Stimulated activated CD4-positive, alpha-beta T cell treated with anti-CD3 and anti-CD28 coated beads, TNF-alpha, amount 100 ng/mL, for 4 hours (primary cell): Measurements from ENCODE around the gene SPHK1.

Experiments
- DNase-seq, 3 experiments: peaks; one replicate each; pipeline ENCODE4 v3.0.0-alpha.2; 2020; ENCODE audit warnings: low read depth in 3 of 3

Gene SPHK1

DNA sequence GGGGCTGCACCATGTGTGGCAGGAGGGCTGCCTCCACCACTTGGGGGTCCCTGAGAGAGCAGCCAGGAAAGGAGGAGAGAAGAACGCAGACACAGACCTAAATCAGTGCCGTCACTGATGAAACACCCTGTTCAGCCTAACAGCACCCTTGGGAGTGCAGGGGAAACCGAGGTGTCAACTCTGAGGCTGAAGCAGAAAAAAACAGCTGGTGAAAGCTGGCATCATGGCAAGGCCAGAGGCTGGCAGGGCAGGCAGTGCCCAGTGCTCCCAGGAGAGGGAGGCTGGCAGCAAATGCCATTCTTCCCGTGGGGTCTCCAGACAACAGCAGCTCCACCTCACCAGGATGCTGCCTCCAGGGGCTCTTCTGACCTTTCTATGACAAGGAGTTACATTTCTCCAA lies 23.1 kb downstream of the SPHK1 start:
- no peak for DNase-seq

DNA sequence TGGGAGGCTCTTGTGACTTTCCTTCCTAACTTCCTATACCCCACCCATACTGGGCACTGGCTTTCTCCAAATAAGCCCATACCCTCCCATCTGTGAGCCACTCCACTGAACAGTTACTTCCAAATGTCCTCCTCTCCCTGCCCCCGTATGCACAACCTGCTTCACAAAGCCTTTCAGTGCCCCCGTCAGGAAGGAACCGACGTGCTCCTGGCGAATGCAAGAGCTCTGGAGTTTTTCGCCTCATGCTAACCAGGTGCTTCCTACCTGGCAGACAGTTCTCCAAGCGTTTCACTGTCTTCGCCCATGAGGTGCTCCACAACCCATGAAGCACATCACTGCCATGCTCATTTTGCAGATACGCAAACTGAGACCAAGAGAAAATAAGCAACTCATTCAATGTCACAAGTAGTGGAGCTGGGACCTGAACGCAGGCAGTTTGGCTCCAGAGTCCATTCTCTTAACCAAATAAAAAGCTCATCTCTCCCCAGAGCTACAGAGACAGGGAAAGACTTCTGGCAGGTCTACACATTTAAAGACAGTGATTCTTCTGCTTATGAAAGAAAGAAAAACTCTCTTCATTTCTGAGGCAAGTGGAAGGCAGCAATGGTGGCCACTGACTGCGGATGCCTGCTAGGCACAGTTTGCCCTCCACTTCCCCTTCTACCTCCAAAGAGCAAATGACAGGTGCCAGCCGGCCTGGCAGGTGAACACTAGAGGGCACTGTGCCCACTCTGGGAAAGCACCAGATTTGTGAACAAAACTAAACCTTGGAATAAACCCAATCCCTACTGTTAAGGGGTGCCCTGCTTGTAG lies 23.8 kb downstream of the SPHK1 start:
- DNase-seq = peak; percentile 34 to 48 (median 44)

DNA sequence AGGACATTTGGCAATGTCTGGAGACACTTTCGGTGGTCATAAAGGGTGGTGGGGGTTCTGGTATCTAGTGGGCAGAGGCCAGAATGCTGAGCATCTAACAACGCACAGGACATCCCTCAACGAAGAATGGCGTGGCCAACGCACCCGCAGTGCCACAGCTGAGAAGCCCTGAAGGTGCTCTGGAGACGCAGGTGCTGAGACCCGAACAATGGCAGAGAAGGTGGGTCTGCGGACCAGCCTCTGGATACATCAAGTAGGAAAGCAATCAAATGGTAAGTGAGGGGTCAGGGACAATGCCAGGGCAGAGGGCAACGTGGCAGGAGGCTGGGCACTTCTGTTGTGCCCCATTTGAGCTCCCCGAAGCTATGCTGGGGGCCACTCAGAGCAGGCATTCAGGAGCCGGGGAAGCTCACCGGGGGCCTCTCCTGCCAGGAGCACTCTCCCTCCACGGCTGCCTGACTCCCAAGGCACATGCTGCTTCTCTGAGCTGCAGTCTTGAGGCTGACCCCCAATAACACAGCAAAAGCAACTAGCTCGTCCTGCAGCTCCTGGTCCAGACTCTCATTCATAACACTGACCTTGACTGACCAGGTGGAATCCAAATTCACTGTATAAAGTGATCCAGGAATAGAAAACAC lies 26.0 kb downstream of the SPHK1 start:
- DNase-seq = no peak

DNA sequence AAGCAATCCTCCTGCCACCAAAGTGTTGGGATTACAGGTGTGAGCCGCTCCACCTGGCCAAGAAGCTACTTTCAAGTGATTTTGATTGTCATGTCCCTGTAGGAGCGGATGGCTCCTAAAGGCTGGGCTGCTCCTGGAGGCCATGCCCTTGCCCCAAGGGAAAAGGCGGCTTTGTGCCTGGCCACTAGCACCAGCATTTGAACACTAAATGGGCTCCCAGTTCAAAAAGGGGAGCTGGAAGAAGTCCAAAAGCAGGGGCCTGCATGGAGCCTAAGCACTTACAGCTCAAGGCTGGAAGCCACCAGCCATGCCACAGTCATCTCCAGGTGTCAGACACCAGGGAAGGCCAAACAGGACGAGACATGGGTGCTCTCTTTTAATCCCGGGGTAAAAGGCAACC lies 26.8 kb downstream of the SPHK1 start:
- DNase-seq = no peak

DNA sequence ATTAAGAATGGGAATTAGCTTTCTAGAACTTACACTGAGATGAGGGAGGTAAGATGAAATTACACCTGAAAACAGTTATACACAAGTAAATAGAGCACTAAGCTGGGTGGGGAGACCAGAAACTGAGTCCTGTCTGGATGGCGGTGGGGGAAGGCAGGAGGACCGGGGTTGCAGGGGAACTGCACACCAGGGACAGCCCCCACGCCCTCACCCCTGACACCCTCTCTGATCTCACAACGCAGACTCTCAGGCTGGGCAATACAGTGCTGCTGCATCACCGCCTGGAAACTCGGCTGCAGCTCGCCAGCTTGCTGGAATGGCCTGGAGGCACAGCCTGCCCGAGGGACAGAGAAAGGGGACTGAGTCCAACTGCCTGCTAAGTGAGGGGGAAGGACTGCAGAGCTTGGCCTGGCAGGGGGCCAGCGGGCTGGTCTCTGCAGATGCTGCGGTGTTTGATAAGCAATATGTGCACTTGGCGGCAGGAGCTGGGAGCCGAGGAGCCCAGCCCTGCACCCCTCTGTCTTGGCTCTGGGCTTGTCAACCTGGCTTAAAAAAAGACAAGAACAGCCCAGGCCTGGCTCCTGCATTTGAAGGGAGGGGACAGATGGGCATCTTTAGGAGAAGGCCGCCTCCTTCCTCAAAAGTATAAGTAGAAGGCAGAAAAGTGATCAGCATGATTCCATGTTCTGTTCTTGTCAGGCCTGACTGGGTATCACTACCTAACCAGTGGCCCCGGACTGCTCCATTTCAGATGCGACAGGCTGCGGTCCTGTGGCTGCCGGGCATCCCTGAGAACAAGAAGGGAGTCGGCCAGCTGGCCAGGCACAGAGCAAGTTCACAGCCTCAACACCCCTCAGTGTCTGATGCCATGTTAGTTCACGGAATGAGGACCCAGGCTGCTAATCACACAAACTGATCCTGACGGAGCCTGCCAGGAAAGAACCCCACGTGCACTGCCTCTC lies 30.2 kb downstream of the SPHK1 start:
- no peak for DNase-seq

DNA sequence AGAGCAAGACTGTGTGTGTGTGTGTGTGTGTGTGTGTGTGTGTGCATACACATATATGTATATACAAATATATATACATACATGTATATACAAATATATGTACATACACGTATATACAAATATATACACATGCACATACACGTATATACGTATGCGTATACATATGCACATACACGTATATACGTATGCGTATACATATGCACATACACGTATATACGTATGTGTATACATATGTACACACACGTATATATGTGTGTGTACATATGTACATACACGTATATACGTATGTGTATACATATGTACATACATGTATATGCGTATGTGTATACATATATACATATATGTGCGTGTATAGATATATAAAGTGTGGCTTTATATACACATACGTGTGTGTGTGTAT lies 31.4 kb downstream of the SPHK1 start:
- no peak for DNase-seq

DNA sequence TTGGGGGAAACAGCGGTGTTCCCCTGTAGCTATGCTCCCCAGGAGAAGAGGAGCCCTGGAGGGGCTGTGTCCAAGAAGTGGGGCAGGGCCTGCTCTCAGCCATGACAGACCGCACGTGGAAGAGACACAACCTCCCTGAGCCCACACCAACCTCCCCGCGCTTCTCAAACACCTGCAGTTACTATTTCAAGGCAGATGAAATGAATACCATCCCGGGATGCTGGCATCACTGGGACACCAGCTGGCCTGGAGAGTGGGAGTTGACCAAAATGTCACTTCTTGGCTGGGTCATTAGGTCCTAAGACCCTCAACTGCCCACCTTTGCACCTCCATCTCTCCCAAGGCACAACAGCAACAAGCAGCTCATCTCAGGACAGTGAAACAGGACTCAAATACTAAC lies 32.0 kb downstream of the SPHK1 start:
- DNase-seq = no peak

DNA sequence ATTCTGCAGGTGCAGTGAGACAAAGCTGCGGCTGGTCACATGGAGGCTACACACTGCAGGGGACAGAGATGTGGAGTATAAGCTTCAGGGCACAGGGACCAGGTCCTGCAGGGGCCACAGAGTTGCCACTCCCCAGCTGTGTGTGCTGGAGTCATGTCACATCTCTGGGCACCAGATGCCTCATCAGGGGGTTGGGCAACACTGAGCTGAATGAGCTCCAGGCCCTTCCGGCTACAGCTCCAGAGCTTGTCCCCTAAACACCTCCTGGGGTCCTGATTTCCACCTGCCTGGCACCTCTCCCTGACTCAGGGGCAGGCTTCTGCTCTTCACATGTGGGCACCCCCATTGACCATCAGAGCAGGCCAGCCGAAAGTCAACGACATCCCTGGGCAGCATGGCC lies 32.5 kb downstream of the SPHK1 start:
- no peak for DNase-seq

DNA sequence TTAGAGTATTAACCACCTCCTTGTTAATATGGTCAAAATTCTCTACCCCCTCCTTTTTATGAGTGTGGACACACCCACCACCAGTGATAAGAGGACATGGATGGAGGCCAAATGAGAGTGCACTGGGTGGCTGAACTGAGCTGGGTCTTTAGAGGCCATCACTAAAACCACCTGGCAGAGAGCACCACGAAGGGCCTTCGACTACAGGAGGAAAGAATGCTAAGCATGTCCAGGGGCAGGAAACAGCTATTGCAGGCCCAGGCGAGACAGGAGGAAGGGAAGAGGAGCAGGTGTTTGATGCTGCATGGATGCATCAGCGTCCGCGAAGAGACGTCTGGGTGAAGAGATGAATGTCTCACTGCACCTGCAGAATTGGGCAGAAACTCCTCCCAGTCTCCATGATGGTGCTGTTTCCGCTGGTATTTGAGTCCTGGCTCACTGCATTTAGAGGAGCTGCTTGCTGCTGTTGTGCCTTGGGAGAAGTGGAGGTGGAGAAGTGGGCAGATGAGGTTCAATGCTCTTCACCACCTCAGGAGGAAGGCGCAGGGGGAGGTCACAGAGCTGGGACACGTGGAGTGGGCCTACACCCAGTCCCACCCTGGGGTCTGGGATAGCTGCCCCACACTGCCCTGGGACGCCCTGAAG lies 33.2 kb downstream of the SPHK1 start:
- no peak for DNase-seq

DNA sequence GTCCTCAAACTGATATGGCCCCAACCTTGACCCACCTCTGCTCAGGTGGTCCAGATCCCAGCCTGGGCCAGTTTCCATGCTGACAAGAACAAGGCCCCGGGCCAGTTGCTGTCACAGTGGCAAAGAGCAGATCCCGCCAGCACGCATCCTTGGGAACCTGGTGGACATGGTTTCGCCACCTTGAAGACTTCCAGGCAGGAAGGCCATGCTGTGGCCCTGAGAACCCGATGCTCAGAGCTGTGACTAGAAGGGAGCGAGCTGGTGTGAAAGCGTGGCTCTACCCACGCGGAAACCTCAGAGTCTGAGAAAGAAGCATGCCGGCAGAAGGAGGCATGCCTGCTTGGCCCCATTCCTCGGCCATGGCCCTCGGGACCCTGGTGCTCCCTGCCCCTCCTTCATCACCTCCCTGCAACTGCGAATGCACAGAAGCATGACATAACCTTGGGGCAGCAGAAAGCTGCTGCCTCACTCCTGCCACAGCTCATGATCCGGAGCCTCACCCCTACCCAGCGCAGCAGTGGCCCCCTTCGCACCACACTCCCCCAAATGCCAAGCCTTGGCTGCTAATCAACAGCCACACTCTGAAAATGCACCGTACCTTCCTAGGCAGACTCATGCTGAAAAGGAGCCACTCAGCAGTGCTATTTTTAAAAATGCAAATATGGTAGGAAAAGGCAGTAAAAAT lies 35.3 kb downstream of the SPHK1 start:
- DNase-seq = no peak

DNA sequence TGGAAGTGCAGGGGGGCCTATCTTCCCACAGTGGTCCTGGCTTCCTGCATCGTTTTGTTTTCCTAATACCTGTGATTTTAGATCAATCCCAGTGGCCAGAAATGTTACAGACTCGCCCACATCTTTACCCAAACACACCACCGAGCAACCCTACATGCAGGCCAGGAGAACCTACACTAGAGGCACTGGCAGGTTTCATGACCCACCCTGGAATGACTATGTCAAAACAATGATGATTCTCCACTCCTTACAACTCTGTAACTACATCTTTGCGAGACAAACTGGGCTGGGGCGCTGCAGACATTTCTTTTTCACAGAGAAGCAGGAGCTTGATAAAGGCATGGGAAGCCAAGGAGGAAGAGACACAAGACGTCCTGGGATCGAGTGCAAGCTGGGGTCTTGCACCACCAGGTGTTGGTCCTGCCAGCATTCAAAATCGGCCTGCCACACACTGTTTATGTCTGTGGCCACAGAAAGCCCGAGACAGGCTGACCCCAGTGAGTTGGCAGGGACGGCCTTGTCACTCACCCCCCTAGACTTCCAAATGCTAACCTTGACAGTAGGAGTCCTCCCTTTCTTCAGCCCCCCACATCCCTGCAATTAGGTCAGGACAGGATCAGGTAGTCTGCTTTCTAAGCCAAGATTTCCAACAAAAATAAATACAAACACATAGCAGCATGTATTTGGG lies 36.1 kb downstream of the SPHK1 start:
- DNase-seq = no peak

DNA sequence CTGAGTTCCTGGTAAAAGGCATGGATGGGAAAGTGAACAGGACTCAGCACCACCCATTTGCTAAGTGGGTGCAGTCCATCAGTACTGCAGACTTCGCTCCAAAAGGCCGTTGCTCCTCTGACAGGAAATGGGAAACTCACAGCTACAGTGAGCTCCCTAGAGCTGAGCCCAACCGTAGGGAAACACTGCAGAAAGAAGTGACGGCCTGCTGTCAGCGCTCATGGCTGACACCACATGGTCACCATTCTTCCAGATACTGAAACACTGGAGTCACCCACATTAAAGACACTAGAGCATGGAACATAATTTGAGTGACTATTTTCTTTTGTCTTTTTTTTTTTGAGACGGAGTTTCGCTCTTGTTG lies 36.6 kb downstream of the SPHK1 start:
- DNase-seq = no peak

DNA sequence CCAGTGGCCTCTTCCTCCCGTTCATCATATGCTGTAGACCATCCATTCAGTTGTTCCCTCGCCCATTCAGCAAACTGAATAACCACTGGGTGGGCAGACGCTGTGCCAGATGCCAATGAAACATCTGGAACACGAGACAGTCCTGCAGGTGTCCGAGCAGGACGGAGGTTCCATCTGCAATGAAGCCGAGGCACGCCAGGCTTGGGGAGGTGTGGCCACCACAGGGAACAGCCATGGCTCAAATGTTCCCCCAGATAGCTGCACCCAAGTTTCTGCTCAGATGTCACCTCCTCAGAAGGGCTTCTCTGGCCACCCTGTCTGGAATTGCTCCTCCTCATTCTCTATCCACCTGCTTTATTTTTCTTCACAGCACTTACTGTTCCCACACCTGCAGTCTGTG lies 38.0 kb downstream of the SPHK1 start:
- DNase-seq = no peak

DNA sequence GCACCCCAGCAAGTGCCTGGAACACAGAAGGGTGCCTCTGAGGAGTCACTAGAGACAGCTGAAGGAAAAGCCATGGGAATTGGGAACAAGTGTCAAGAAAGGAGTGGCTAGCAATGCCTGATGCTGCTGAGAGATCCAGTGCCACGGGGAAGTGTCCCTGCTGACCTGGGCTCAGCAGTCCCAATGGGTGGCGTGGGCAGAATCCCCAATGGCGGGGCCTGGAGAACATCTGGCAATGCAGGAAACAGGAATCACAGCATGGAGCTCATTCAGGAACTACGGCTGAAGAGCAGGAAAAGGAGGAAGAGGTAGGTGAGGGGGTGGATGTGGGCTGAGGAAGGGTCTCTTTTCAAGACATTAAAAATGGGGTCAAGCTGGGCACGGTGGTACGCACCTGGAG lies 38.5 kb downstream of the SPHK1 start:
- no peak for DNase-seq

DNA sequence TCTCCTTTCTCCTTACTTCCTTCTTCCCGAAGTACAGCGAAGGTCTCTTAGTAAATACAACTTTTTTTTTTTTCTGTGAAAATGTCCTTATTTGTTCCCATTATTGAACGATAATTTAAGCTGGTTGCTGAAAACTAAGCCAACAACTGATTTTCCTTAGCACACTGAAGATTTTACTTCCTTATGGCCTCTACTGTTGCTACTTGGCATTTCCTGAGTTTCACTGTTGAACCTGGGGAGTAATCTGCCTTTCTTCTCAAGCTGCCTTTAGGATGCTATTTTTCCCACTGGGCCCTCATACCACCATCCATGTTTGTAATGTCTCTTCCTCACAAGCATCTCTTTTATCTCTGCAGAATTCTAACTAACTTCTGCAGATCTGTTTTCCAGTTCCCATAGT lies 42.4 kb downstream of the SPHK1 start:
- DNase-seq = no peak

DNA sequence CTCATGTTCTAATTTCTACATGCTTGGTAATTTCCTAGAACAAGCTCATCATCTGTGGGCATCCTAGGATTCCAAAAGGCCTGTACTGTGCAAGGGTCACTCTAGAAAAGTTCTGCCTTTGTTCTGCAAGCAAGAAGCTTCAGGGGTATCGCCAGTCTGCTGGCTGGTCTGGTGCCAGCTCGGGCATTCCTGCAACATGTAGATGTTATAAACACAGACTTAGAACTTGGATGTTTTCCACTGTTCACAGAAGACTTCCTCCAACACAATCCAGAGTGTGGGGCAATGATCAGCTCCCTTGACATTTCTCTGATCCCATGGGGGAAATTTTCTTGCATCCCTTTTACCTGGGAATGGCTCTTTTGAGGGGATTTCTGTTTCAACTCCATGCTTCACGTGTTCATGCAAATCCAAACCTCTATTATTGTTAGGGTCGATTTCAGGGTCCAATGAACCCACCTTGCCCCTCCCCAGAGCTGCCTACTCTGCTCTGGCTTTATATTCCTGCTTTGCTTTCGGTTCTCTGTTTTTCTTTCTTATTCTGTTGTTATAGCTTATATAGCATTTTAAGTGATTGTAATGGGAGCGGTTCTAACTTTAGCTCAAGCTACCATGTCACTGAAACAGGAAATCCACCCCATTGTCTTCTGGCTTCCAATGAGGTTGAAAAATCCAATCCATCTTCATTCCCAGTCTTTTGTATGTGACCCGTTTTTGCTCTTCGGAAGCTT lies 43.3 kb downstream of the SPHK1 start:
- DNase-seq = no peak

DNA sequence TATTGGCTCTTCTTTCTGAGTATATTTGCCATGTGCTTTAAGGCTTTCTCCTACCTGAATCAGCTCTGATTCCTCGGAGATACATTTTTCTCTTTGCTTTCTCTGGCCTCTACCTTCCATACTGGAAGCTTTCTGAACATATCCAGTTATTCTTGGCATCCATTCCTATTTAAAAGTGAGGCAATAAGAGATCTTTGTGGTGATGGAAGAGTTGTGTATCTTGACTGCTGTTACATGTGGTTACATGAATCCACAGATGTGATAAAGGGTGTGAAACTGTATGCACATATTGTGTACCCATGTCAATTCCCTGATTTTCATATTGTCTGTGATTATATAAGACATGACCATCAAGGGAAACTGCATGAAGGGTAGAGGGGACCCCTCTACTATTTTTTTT lies 44.1 kb downstream of the SPHK1 start:
- DNase-seq = no peak

DNA sequence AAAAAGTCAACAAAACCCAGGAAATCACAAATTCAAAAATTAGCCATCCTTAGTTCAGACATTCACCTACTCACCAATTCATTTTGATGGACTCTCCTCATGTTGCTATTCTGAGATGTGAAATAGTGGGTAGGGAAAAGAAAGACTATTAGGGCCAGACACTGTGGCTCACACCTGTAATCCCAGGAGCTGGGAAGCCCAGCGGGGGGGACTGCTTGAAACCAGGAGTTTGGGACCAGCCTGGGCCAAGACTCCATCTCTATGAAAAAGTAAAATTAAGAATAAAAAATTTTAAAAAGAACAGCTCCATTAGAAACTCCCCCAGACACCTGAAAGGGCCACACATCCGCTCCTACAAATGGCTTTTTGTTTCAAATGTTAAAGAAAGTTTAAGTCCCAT lies 47.1 kb downstream of the SPHK1 start:
- no peak for DNase-seq

DNA sequence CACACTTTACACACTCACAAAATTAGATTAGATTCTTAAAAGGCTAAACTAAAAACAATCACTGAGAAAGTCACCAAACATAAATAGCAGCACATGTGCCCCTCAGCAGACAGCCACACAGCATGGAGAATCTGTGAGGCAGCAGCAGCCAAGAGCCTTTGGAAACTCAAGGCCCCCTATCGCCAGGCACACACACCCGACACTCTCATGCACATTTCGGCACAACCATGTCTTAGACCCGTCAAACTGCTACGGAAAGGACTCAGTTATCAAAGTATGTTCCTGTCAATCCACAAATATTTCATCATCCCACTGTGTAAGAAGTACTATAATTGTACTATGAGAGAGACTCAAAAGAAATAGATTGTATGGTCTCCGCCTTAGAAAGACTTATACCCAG lies 47.6 kb downstream of the SPHK1 start:
- DNase-seq = no peak

DNA sequence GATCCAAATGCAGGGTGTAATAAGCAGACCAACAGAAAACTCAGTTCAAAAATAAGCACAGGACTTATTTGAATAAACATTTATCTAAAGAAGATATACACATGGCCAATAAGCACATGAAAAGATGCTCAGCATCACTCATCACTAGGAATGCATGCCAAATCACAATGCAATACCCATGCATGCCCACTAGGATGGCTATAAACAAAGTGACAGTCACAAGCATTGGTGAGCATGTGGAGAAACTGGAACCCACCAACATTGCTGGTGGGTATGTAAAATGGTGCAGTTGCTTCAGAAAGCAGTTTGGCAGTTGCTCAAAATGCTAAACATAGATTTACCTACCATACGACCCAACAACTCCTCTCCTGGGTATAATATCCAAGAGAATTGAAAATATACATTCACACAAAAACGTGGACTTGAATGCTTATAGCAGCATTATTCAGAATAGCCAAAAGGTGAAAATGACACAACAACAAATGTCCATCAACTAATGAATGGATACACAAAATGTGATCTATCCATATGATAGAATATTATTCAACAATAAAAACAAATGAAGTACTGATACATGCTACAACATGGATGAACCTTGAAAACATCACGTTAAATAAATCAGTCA lies 48.4 kb downstream of the SPHK1 start:
- no peak for DNase-seq
